ENCODE data around the gene FBLN5.
"Not testable (repeated sequence)": the region's sequence is repeated elsewhere in the genome, so short reads cannot be mapped to it uniquely, and the experiment has no call there.

FBLN5 gene

GRCh38 chr14:91904956-91905645 lies 42.4 kb downstream of the FBLN5 start:
- DNase-seq (ENCODE audit: low read depth in 2 of 2): no peak

- DNase-seq (ENCODE audit: low read depth in 2 of 2): no peak
Observed at GRCh38 chr14:91904483-91904882, 43.0 kb downstream of the FBLN5 start.

GRCh38 chr14:91903070-91903469 lies 44.4 kb downstream of the FBLN5 start:
- DNase-seq (ENCODE audit: low read depth in 2 of 2): no peak

- DNase-seq (ENCODE audit: low read depth in 2 of 2): no peak
Observed at GRCh38 chr14:91902336-91902735, 45.2 kb downstream of the FBLN5 start.

- DNase-seq (ENCODE audit: low read depth in 2 of 2): no peak
Observed at GRCh38 chr14:91901449-91902226, 45.9 kb downstream of the FBLN5 start.

GRCh38 chr14:91899806-91900205 lies 47.7 kb downstream of the FBLN5 start:
- no peak for DNase-seq (ENCODE audit: low read depth in 2 of 2)

- no peak for DNase-seq (ENCODE audit: low read depth in 2 of 2)
Observed at GRCh38 chr14:91899213-91899612, 48.3 kb downstream of the FBLN5 start.

GRCh38 chr14:91898372-91898771 lies 49.1 kb downstream of the FBLN5 start:
- DNase-seq (ENCODE audit: low read depth in 2 of 2): no peak

GRCh38 chr14:91897716-91898115 lies 49.8 kb downstream of the FBLN5 start:
- DNase-seq (ENCODE audit: low read depth in 2 of 2): not testable (repeated sequence)

- DNase-seq (ENCODE audit: low read depth in 2 of 2): no peak
Observed at GRCh38 chr14:91897106-91897701, 50.3 kb downstream of the FBLN5 start.

GRCh38 chr14:91896419-91896818 lies 51.1 kb downstream of the FBLN5 start:
- no peak for DNase-seq (ENCODE audit: low read depth in 2 of 2)

GRCh38 chr14:91893669-91894068 lies 53.8 kb downstream of the FBLN5 start:
- DNase-seq (ENCODE audit: low read depth in 2 of 2): no peak

GRCh38 chr14:91893007-91893406 lies 54.5 kb downstream of the FBLN5 start:
- DNase-seq (ENCODE audit: low read depth in 2 of 2): no peak

GRCh38 chr14:91891721-91892220 lies 55.7 kb downstream of the FBLN5 start:
- no peak for DNase-seq (ENCODE audit: low read depth in 2 of 2)

GRCh38 chr14:91891101-91891500 lies 56.4 kb downstream of the FBLN5 start:
- no peak for DNase-seq (ENCODE audit: low read depth in 2 of 2)

- no peak for DNase-seq (ENCODE audit: low read depth in 2 of 2)
Observed at GRCh38 chr14:91890291-91890749, 57.2 kb downstream of the FBLN5 start.

GRCh38 chr14:91889477-91890211 lies 57.9 kb downstream of the FBLN5 start:
- DNase-seq (ENCODE audit: low read depth in 2 of 2): no peak

- DNase-seq (ENCODE audit: low read depth in 2 of 2): no peak
Observed at GRCh38 chr14:91888641-91889476, 58.6 kb downstream of the FBLN5 start.

- DNase-seq (ENCODE audit: low read depth in 2 of 2): no peak
Observed at GRCh38 chr14:91886961-91887360, 60.5 kb downstream of the FBLN5 start.

GRCh38 chr14:91885839-91886238 lies 61.7 kb downstream of the FBLN5 start:
- no peak for DNase-seq (ENCODE audit: low read depth in 2 of 2)

- no peak for DNase-seq (ENCODE audit: low read depth in 2 of 2)
Observed at GRCh38 chr14:91885113-91885712, 62.3 kb downstream of the FBLN5 start.
